Tongue (tissue), 2 donors: Measurements from ENCODE around the gene CCDC150. TPM values are rescaled to one million over a fixed set of nuclear protein-coding genes. Genes with fewer than 3 reads are reported as not detected.

Experiments
- small RNA-seq: library from RNA; depleted of rRNA; stranded (forward); fragments of <200 nt; gene quantifications from one replicate; pipeline ENCODE3, GENCODE V24; 2014; ENCODE audit warnings: low replicate concordance
- total RNA-seq: library from RNA; depleted of rRNA; stranded (reverse); fragments of >200 nt; gene quantifications from one replicate; pipeline ENCODE4 v1.2.3, GENCODE V29; 2014

The CCDC150 gene
- total RNA-seq, 1 donor from 2014 or later = 2.4 TPM

Small RNA genes lying within 50 kb of the gene (small RNA-seq; reads per million reads assigned to genes)
- gene RF00424 = not detected

Other genes with a start within 250 kb of the CCDC150 start
- 27.6 TPM for gene HECW2, start 46.2 kb upstream of the CCDC150 start, total RNA-seq
- 45.3 TPM for gene GTF3C3, start 160.0 kb downstream of the CCDC150 start, total RNA-seq
- gene C2orf66, start 169.6 kb downstream of the CCDC150 start, total RNA-seq = not detected